GM12872 (cell line): ENCODE measurements around the gene SEPHS1.

Experiments used
- CTCF ChIP-seq: IDR thresholded peaks from 3 replicates; pipeline ENCODE4 v1.5.1; 2011; ENCODE audit warnings: low read depth, mild to moderate bottlenecking, low read length, moderate library complexity; ENCODE audit not compliant: insufficient read depth

Gene SEPHS1

GRCh38 chr10:13294784-13295183 is 53.3 kb downstream of the SEPHS1 start:
- TF ChIP-seq CTCF = no peak

GRCh38 chr10:13291821-13292773 is 56.0 kb downstream of the SEPHS1 start:
- no peak for TF ChIP-seq CTCF

GRCh38 chr10:13291061-13291460 is 57.0 kb downstream of the SEPHS1 start:
- no peak for TF ChIP-seq CTCF

GRCh38 chr10:13284050-13284449 is 64.0 kb downstream of the SEPHS1 start:
- TF ChIP-seq CTCF = no peak

GRCh38 chr10:13276749-13277365 is 71.2 kb downstream of the SEPHS1 start:
- TF ChIP-seq CTCF = no peak

- TF ChIP-seq CTCF = no peak
Observed at GRCh38 chr10:13272164-13272571, 75.9 kb downstream of the SEPHS1 start.

- peak; percentile 81 for TF ChIP-seq CTCF
Observed at GRCh38 chr10:13271552-13272163, 76.4 kb downstream of the SEPHS1 start.
